Stimulated activated CD8-positive, alpha-beta memory T cell treated with anti-CD3 and anti-CD28 coated beads, Interleukin-2, amount 100 ng/mL, for 48 hours (primary cell): ENCODE results near the gene ZDHHC11.

Source experiments
- DNase-seq, 2 donors: peaks; one replicate each; pipeline ENCODE4 v3.0.0-alpha.2; 2020; ENCODE audit warnings: low read depth in 2 of 2

ZDHHC11 gene, protein sequence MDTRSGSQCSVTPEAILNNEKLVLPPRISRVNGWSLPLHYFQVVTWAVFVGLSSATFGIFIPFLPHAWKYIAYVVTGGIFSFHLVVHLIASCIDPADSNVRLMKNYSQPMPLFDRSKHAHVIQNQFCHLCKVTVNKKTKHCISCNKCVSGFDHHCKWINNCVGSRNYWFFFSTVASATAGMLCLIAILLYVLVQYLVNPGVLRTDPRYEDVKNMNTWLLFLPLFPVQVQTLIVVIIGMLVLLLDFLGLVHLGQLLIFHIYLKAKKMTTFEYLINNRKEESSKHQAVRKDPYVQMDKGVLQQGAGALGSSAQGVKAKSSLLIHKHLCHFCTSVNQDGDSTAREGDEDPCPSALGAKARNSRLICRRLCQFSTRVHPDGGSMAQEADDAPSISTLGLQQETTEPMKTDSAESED

DNA sequence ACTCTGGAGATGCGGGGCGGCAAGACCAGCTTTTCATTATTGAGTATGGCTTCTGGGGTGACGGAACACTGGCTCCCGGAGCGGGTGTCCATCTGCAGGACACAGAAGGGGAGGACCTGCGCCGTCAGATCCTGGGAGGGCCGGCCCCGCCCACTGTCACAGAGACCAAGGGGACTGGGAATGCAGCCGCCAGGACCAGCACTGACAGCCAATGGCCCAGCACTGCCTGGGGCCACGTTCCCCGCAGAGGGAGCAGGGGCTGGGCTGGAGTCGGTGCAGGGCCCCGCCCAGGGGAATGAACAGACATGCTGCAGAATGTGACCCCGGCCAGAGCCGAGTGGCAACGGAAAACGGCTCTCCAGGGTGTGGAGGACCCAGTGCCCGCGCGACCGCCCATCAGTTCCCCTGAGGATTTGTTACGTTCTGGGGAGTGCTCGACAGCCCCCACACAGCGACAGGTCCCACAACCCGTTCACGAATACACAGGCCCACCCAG, at the start of gene ZDHHC11:
Gene ZDHHC11 (minus strand): TSS at position 476 of the 496 bp plus-strand sequence. CDS start 384 bp downstream, at position 92.
- DNase-seq: no peak

DNA sequence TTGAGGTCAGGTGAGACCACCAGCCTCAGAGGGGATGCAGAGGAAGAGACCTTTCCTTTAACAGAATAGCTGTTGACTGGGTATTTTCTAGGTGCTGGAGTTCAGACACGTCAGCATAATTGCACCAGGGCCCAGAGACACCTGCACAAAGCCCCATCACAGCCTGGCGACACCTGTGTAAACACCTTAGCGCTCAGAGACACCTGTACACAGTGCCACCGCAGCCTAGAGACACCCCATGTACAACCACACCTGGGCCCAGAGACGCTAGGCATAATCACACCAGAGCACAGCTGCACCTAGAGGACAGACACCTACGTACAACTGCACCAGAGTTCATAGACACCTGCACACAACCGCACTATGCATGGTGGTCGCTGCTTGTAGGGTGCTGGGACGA, 42.9 kb upstream of the ZDHHC11 start:
- no peak for DNase-seq

DNA sequence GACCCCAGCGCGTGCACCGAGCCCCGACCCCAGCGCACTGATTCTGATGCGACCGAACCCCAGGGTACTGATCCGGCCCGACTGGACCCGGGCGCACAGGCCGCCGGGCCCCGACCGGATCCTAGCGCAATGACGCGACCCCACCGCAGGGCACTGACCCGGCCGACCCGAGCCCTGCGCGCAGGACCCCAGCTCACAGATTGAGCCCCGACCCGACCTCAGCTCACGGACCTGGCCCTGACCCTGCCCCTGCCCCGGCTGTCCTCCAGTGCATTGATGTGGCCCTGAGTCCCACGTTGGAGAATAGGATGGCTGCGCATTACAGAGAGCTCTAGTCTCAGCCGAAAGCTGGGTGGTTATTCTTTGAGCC, 42.3 kb upstream of the ZDHHC11 start:
- no peak for DNase-seq

DNA sequence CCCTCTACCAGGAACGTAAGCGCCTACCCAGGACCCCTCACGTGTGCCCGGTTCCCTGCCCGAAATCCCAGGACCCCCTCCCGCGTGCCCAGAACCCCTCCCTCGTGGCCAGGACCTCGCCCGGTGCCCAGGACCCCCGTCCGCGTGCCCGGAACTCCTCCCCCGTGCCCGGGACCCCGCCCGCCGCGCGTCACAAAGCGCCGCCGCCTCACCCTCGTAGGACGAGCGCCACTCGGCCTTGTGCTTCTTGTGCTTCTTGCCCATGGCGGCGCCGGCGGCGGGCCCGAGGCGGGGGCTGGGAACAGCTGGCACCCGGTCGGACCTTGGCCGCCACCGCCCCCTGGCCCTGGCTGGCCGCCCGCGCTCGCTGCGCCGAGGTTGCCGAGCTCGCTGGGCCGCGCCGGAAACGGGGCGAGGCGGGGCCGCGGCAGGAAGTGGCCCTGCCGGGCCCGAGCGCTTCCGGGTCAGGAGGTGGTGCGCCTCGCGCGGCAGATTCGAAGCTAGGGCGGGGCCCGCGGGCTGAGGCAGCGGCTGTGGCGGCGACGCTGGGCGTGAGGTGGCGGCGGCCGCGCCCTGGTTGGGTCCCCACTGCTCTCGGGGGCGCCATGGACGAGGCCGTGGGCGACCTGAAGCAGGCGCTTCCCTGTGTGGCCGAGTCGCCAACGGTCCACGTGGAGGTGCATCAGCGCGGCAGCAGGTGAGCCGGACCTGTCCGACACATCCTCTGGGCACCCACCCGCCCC, 41.8 kb upstream of the ZDHHC11 start, which contains the start of the genes BRD9 and TRIP13:
Gene BRD9 (minus strand): TSS at position 408 of the 743 bp plus-strand sequence. CDS start 144 bp downstream, at position 264.
Gene TRIP13 (plus strand): TSS at position 491 of the 743 bp plus-strand sequence. CDS start 115 bp downstream, at position 606.
- DNase-seq: peak; percentile 74 to 80

DNA sequence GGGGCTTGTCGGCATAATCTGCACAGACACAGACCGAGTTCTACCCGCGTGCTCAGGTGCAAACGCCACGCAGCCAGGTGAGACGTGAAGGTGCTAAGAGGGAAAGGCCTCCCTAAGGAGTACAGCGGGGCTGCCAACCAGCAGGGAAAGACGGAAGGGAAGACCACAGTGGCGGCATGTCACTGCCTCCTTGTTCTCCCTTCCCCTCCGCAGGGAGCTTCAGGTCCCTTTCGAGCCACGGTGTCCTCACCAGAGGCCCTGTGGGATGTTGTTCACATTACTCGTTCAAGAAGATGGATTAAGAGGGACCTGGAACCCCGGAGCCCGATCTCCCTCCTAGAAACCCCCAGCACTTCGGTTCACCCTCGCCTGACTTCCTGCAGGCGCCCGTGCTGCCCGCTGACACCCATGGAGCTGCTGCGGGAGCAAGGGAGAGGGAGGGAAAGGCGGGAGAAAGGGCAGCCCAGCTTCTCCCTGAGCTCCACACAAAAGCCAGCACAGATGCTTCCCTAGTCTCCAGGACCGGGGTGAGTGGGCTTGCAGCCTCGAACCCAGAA, 41.1 kb upstream of the ZDHHC11 start:
- no peak for DNase-seq

DNA sequence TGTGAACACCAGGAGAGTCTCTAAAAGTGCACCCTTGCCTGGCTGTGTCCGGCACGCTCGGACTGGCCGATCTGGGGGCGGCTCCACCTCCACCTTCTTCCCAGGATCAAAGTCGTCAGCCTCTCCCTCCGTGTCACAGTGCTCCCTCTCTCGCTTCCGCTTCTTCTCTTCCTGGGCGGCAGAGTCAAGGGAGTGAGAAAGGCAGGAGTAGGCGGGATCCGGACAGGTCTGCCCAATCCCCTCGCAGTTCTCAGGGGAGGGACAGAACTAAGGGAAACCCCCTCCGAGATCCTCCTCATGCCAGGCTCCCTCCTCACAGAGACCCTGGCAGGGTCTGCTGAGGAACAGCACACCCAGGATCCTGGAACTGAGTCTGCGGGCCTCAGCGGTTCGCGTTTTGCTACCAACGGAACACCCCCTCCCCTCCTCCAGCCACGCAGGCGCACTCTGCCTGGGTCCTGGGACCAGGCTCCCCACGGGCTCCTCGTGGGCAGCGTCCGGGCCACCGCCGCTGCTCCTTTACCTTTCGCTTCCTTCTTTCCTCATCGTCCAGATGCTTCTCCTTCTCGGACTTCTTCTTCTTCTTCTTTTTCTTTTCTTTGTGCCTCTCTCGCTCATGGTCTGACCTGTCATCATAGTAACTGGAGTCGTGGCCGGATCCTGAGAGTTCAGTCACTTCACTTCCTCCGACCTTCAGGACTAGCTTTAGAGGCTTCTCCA, 40.5 kb upstream of the ZDHHC11 start:
- DNase-seq: no peak

DNA sequence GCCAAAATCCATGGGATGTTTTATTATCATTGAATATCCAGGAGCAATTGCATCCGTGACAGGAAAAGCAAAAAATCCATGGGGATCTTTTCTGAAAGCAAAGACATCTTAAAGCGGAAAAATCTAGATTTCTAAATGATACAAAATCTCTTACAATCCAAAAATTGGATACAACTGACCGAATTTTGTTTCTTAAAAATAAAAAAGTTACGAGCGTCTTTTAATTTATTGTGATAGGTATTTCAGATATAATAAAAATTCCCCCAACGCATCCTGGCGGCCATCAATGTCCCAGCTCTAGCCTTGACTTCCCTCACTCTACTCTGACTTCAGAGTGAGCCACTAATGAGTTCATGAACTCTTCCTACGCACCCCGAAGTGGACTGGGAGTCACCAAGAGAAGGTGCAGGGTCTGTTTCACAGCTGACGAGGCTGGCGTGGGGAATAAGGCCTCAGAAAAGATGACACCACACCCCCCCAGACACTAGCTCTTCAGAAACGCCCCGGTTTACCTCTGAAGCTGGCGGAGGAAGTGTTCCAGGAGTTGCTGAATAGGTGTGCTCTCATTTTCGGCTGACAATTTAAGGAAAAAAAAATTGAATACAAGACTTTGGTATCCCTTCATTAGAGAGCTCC, 38.4 kb upstream of the ZDHHC11 start:
- DNase-seq: no peak

DNA sequence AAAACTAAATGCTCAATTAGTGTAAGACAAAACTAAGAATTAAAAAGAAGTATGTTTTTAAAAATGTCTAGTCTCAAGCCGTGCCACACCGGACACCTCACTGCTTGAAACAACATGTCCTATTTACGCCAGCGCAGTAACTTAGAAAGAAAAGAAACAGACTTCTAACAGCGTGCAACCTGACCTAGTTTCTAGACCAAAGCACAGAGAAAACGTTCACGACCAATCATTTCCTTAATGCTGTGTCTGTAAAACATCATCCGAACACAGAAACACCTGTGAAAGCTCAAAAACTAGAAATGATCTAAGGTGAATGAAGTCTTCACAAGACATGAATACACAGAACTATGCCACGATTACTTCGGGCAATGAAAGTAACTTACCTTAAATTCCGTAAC, 37.9 kb upstream of the ZDHHC11 start:
- no peak for DNase-seq

DNA sequence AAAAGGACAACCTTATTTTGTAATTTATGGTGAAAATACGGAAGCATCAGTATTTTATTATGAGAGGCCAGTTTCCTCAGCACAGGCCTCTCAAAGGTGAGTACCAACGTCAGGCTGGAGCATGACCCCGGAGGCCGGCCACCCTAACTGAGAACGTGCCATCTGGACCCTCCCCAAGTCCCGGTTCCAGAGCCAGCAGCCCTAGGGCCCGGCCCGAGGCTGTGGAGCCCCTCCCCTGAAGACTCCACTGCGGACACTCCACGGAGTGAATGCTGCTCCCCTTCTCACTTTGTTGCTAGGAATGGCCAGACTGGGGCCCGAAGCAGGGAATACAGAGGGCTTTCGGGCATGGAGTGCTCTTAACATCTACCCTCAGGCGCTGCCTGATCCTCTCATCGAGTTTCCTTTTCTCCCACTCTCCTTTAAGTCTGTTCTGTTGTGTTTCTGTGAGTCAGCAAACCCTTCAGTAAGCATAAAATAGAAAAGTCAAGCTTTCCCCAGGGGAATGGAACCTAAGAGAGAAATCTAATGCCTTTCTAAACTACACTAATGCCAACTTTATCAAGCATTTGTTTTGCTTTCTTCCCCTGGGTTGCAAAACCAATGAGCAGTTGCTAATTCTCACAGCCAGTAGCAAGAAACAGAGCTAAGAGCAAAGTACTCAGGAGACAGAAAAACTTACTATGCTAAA, 37.3 kb upstream of the ZDHHC11 start:
- no peak for DNase-seq

DNA sequence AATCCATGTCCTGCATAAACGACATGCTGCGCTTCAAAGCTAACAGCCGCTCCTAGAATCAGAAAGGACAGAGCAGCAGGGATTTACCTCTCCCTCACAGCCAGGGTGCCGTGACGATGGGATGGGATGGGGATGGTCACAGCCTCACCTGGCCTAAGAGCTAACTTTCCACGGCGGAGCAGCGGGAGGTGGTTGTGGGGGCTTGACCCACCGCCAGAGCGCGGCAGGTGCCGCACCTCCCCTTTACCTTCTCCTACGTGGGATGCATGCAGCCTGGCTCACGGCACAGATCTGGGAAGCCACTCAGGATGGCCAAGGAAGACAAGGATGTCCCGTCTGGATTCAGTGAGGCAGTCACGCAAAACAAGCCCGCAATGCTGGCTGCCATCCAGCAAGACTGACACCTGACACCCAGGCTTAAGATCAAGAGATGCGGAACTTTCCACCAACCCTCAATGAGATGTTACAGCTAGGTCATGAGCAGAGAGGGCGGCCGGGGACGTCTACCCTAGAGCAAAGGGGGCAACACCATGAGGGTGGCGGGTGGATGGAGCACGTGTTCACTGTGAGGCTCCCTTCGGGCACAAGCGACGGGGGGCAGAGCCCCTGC, 36.0 kb upstream of the ZDHHC11 start:
- no peak for DNase-seq

DNA sequence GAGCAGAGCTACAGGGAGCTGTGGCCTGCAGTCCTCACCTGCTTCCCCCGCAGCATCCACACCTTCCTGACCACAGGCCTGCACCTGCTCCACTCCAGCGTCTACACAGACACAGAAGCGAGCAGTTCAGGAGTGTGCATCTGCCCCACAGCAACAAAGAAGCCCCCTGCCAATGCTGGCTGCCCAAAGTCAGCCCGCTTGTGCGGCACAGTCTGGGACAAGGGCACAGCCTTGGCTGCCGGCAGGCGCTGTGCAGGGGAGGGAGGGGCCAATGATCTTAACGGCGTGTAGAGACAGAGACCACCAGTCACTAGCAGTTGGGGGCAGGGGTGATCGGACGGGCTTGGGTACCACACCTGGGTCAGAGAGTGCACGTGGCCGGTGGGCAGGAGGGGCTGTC, 35.2 kb upstream of the ZDHHC11 start:
- no peak for DNase-seq

DNA sequence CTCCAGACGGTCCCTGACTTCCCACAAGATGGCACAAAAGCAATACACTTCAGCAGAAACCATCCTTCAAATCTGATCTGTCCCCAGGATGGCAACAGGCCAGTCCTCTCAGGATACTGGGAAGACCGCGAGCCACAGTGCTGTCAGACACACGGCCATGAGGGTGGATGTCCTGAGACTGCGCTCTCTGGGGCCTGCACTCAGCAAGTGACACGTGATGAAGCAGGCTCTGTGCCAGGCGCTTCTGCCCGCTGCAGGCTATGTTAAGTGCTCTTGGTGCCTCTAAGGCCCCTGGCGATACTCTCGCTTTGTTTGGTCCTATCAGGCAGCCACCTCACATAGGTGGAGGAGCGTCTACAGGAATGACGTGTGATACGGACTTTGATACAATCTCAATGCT, 34.7 kb upstream of the ZDHHC11 start:
- DNase-seq: no peak

DNA sequence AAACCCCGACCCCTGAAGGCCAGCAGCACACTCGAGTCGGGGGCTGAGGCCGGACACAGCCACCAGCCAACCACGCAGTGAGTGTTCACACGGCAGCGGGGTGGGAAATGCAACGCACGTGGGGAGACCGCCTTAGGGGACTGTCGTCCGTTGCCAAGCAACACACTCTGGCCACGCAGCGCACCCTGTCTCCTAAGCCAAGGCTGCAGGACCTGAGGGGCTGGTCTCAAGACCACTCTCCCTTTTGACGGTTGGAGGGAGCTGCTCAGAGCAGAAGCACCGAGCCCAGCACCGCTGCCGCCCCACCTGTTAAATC, 34.3 kb upstream of the ZDHHC11 start:
- no peak for DNase-seq

DNA sequence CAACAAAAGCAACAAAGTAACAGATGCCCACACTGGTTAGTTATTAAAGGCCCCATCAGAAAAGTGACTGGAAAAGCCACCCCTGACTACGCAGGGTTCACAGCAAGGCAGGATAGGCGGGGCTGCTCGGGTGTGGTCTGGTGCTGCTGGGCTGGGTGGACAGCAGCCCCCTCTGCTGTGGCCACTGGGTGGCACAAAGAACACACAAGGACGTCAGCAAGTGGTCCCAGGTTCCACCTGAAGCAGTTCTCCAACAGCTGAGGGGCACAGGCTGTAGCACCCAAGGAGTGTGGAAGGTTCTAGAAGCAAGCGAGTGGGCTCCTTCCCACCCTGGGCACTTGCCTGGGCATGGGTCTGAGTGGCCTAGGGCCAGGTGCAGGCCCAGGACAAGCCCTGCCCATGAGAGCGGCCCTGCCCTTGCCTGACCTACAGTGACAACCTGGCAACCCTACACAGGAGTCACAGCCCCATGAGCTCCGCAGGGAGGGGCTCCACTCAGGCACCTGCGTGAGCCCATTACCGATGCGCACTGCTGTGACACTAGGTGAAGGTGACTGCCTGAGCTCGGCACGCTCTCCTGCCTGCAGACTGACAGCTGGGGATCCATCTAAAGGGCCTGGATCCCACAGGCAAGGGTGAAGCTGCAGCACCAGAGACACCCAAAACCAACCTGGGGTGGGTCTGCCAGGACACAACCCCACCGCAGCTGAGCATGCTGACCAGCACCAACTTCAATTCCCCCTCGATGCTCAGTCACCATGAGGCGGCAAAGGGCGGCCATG, 33.8 kb upstream of the ZDHHC11 start:
- no peak for DNase-seq

DNA sequence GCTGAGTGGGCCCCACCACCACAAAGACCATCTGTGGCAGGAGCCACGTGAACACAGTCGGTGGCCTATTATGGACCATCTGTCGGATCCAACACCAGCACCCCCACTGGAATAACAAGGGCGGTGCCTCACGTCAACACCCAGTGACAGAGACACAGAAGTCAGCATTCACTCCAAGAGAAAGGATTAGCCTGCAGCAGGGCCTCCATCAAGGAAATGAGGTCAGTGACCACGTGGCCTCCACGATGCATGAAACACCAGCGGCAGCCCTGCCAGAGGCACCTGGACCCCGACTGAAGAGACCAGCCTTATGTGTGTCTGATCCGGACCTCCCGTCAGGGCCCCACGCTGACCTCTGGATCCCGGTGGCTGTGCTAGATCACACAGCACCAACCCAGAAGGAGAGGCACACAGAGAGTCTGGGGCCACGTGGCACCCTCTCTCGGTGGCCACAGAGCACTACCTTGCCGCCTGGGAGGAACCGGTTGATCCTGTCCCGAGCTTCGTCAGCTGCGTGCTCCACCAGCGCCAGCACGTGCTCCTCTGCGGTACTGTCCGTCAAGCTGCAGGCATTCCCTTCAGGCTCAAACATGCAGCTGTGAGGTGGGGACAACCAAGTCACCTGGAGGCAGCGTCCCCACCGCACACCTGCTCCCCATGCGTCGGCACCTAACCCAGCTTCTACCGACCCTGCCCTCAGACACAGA, 32.8 kb upstream of the ZDHHC11 start:
- no peak for DNase-seq

DNA sequence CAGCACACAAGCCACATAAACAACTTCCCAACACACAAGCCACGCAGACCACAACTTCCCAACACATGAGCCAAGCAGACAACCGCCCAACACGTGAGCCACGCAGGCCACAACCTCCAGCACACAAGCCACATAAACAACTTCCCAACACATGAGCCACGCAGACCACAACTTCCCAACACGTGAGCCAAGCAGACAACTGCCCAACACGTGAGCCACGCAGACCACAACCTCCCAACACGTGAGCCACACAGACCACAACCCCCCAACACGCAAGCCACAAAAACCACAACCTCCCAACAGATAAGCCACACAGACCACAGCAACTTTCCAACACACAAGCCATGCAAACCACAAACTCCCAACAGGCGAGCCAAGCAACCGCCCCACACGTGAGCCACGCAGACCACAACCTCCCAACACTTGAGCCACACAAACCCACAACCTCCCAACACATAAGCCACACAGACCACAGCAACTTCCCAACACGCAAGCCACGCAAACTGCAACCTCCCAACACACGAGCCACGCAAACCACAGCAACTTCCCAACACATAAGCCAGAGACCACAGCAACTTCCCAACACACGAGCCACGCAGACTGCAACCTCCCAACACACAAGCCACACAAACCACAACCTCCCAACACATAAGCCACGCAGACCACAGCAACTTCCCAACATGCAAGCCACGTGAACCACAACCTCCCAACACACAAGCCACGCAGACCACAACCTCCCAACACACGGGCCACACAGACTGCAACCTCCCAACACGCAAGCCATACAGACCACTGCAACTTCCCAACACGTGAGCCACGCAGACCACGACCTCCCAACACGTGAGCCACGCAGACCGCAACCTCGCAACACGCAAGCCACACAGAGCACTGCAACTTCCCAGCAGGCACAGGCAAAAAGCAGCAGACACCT, 31.7 kb upstream of the ZDHHC11 start:
- no peak for DNase-seq

DNA sequence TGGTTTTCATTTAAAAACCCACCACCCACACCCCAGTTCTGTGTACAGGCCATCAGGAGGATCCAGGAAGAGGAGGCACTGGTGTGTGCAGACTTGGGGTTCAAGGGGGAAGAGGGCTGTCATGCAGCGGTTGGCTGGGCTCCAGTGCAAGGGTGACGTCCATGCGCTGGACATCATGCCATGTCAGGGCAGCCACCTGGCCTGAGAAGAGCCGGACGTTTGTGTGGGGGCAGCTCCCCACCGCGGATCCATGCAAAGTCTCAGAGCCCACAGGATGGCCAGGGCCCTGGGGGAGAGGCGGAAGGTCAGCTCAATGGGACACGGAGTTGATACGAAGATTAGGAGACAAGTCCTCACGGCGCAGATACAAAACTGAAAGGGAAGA, 30.8 kb upstream of the ZDHHC11 start:
- DNase-seq: no peak
